GM06990 (cell line): ENCODE measurements around the gene SDK1.

ENCODE experiments used
- DNase-seq: peaks from one replicate; pipeline ENCODE4 v3.0.0-alpha.2; 2011; ENCODE audit not compliant: insufficient read length; ENCODE audit errors: extremely low read depth
- H3K27me3 ChIP-seq: replicated peaks from 2 replicates; pipeline ENCODE4 v1.6.0; 2011; ENCODE audit warnings: low read length; ENCODE audit not compliant: control insufficient read depth, insufficient read depth
- H3K36me3 ChIP-seq: 2 replicates; pipeline ENCODE4 v1.5.1; 2011; ENCODE audit warnings: low read length; ENCODE audit not compliant: control insufficient read depth, insufficient read depth
- H3K4me3 ChIP-seq: replicated peaks from 2 replicates; pipeline ENCODE4 v1.5.1; 2011; ENCODE audit warnings: low read depth, mild to moderate bottlenecking, control low read depth, low read length
- TF ChIP-seq, protein P1 (sequence below): IDR thresholded peaks from 2 replicates; pipeline ENCODE4 v1.5.1; 2011; ENCODE audit warnings: low read length, control low read depth, mild to moderate bottlenecking, inconsistent platforms; ENCODE audit not compliant: insufficient read depth, poor library complexity, severe bottlenecking

SDK1 gene

DNA sequence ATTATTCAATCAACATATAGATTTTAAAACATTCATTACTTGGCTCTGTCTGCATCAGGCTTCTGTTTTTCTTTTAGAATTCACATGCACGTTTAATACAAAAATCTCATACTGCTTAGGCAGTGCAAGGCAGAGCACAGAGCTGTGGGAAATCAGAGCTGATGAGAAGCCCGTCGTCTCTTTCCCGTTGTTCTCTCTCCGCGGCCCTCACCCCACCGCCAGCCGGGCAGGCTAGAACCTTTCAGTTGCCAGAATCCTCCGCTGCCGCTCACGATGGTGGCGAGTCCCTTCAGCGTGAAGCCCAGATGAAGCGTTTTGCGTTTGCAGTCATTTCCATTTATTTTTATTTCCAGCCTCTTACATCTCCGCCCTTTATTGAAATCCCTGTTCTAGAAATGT is 648.2 kb downstream of the SDK1 start:
- TF ChIP-seq, protein P1, sequence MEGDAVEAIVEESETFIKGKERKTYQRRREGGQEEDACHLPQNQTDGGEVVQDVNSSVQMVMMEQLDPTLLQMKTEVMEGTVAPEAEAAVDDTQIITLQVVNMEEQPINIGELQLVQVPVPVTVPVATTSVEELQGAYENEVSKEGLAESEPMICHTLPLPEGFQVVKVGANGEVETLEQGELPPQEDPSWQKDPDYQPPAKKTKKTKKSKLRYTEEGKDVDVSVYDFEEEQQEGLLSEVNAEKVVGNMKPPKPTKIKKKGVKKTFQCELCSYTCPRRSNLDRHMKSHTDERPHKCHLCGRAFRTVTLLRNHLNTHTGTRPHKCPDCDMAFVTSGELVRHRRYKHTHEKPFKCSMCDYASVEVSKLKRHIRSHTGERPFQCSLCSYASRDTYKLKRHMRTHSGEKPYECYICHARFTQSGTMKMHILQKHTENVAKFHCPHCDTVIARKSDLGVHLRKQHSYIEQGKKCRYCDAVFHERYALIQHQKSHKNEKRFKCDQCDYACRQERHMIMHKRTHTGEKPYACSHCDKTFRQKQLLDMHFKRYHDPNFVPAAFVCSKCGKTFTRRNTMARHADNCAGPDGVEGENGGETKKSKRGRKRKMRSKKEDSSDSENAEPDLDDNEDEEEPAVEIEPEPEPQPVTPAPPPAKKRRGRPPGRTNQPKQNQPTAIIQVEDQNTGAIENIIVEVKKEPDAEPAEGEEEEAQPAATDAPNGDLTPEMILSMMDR = no peak
- no peaks in the 10 kb centered on the region for H3K36me3 ChIP-seq
- no peak overlapping the region for H3K4me3 ChIP-seq
- H3K27me3 ChIP-seq = no peaks in the 10 kb centered on the region
- no peak for DNase-seq

DNA sequence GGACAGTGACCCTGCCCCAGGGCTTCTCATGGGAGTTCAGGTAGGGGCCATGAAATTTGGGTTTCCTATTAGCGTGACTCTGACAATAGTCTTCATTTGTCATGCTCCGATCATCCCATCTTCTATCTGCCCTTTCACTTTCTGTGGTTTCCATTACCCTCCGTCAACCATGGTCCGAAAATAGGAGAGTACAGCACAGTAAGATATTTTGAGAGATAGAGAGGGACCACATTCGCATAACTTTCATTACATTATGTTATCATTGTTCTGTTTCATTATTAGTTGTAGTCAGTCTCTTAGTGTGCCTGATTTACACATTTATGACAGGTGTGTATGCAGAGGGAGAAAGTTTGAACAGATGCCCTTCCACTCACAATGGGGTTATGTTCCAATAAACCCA is 649.2 kb downstream of the SDK1 start:
- no peaks in the 10 kb centered on the region for H3K36me3 ChIP-seq
- H3K4me3 ChIP-seq = no peak overlapping the region
- TF ChIP-seq, protein P1 = no peak
- DNase-seq = no peak
- H3K27me3 ChIP-seq = no peaks in the 10 kb centered on the region

DNA sequence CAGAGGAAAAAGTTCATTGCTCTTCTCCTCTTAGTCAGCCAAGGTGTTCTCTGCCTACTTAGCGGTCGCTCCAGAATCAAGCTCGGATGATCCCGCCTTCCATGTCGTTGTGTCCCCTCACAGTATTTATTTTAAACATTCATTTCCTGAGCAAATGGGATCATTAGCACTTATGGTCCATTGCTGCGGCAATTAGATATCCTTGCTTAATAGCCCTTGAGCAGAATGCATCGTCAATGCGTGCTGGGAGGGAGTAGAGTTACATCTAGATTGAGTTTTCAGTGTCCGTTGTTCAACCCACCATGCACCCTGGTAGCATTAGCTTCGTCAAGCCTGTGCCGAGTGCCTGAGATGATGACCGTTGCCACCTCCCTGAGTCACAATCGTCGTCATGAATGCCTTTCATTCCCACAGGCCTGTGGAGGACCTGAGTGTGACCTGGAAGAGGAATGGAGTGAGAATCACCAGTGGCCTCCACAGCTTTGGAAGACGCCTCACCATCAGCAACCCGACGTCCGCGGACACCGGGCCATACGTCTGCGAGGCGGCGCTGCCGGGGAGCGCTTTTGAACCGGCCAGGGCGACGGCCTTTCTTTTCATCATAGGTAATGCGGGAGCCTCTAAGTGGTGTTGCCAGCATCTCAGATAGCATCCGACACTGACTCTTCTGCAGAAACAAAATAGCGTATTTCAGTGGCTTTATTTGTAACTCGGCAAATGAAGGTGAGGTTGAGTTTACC is 650.4 kb downstream of the SDK1 start:
- Histone ChIP-seq H3K4me3 (no peak overlapping the region), H3K27me3 (no peaks in the 10 kb centered on the region), H3K36me3 (no peaks in the 10 kb centered on the region)
- TF ChIP-seq, protein P1 = no peak
- no peak for DNase-seq

DNA sequence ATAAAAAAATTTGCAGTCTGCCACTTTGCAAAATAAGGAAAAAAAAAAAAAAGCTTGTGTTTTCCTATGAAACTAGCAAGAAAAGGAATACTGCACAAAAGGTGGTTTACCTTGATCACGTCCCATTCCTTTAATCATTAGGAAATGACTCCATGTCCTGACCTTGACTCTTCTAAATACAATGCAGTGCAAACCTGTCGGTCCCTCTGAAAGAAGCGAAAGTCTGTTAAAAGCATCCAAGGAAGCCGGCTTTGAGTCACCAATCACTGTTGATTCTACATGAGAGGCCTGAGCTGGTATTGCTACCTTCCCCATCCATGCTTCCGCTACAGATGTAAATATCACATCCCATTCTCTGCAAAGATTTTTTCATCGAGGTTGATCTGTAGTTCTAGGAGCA is 652.1 kb downstream of the SDK1 start:
- Histone ChIP-seq H3K27me3 (no peaks in the 10 kb centered on the region), H3K36me3 (no peaks in the 10 kb centered on the region), H3K4me3 (no peak overlapping the region)
- TF ChIP-seq, protein P1 = no peak
- DNase-seq = no peak

DNA sequence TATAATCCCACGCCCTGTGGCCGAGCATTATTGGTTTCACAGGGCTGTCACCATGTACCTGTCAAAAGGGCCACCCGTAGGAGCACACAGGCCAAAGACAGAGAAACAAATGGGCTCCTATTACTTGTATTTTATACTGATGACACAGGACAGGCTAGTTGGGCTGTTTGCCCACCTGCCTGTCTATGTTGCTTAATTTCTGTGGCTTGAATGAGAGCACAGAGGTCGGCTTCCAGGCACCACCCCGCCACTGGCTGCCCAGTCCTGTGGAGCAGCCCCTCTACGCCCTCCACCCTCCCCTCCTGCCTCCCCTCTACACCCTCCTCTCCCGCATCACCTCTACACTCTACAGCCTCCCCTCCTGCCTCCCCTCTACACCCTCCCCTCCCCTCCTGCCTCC is 652.9 kb downstream of the SDK1 start:
- TF ChIP-seq, protein P1 = no peak
- H3K36me3 ChIP-seq = no peaks in the 10 kb centered on the region

DNA sequence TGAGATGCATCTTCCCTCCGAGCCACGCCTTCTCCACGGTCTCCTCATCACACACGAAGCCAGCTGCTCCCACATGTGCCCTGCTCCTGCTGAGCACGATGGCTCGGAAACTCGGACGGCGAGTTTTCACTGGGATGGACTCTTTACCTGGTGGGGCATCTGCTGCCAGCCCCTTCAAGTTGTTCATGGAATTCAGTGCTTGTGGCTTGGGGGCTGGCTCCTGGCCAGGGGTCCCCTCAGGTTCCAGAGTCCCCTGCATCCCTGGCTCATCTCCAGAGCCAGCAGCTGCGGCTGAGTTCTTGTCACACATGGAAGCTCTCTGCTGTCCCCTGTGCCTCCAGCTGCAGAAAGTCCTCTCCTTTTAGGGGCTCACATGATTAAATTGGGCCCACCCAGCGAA is 654.0 kb downstream of the SDK1 start:
- no peaks in the 10 kb centered on the region for H3K36me3 ChIP-seq
- no peak for DNase-seq
- no peak overlapping the region for H3K4me3 ChIP-seq
- no peaks in the 10 kb centered on the region for H3K27me3 ChIP-seq
- TF ChIP-seq, protein P1 = no peak

More for the DNA sequence above, 652.9 kb downstream of the SDK1 start:
- H3K27me3 ChIP-seq = no peaks in the 10 kb centered on the region
- no peak overlapping the region for H3K4me3 ChIP-seq
- DNase-seq = no peak
